Neural crest cell (in vitro differentiated cells): ENCODE results near the gene RECQL5. TPM values are rescaled to one million over a fixed set of nuclear protein-coding genes. Genes with fewer than 3 reads are reported as not detected.

Experiments
- DNase-seq: peaks from one replicate; pipeline ENCODE4 v3.0.0; 2021; ENCODE audit warnings: low read depth, mixed read lengths, low spot score
- H3K27ac Mint-ChIP-seq: one replicate; pipeline ENCODE4 v1.8.0; 2021; ENCODE audit warnings: mild to moderate bottlenecking, mixed read lengths; ENCODE audit not compliant: unreplicated experiment
- H3K27me3 Mint-ChIP-seq: 2 replicates; pipeline ENCODE4 v1.8.0; 2021; ENCODE audit warnings: low read depth, mild to moderate bottlenecking, mixed read lengths
- H3K36me3 Mint-ChIP-seq: 2 replicates; pipeline ENCODE4 v1.8.0; 2021; ENCODE audit warnings: low read depth, mild to moderate bottlenecking, mixed read lengths
- H3K4me1 Mint-ChIP-seq: 2 replicates; pipeline ENCODE4 v1.8.0; 2021; ENCODE audit warnings: mixed read lengths
- H3K4me3 Mint-ChIP-seq: one replicate; pipeline ENCODE4 v1.8.0; 2021; ENCODE audit warnings: mild to moderate bottlenecking, mixed read lengths
- H3K9me3 Mint-ChIP-seq: 2 replicates; pipeline ENCODE4 v1.8.0; 2021; ENCODE audit warnings: mixed read lengths
- CTCF ChIP-seq: fragments of 200-600 bp; sonication (generic); conservative IDR thresholded peaks from 2 replicates; pipeline ENCODE4 v1.5.0; 2021; ENCODE audit warnings: antibody characterized with exemption, mild to moderate bottlenecking
- total RNA-seq: library from RNA; stranded (reverse); gene quantifications from 2 replicates; pipeline ENCODE4 v1.2.1, GENCODE V29; 2021

The RECQL5 gene
- total RNA-seq, 1 donor from 2014 or later: 47.3 TPM

DNA sequence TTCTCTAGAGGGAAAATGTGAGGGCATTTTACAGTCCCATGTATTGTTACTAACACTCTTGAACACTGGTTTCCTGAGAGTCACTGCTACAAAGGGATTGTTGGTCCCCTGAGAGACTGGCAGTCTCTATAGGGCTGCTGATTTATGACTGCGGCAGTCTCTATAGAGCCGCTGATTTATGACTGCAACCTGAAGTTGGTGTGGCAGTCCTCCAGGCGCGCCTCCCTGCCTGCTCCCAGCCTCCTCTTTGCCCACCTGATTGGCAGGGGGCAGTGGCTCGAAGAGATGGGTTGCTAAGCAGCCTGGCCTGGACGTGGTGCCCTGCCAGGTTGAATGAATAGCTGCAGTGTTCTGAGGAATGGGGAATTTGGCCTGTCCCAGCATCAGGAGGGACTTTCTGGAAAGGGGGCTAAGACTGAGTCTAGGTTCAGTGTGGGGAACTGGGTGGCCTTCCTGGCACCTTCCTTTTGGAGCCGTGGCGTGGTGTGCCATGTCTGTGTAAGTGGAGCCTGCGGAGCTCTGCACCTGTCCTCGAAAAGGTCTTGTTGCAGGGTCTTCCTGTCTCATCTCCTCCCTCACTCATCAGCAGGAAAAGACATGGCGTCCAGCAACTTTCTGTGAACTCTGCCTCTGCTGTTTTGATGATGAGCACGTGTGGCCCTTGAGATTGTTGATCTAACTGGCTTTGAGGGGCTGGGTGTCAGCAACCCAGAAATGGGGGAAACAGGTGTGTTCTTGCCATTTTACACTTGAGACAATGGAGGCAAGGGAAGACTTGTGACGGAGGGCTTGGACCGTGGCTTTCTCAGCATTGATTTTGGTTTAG is 25.1 kb upstream of the RECQL5 start:
- Mint-ChIP-seq H3K4me1 (peaks cover 58% of the 10 kb centered on the region), H3K27ac (peak overlapping the region; percentile 78), H3K27me3 (no peaks in the 10 kb centered on the region), H3K9me3 (no peaks in the 10 kb centered on the region), H3K36me3 (peaks cover 4% of the 10 kb centered on the region), H3K4me3 (no peak overlapping the region)
- no peak for TF ChIP-seq CTCF
- DNase-seq: no peak

GRCh38 chr17:75691371-75691791 is 24.4 kb upstream of the RECQL5 start:
- Mint-ChIP-seq H3K4me1 (peaks cover 57% of the 10 kb centered on the region), H3K4me3 (no peak overlapping the region), H3K9me3 (no peaks in the 10 kb centered on the region), H3K36me3 (peaks cover 4% of the 10 kb centered on the region), H3K27me3 (no peaks in the 10 kb centered on the region), H3K27ac (peak overlapping the region; percentile 78)
- no peak for TF ChIP-seq CTCF
- DNase-seq: no peak

- Mint-ChIP-seq H3K4me3 (no peak overlapping the region), H3K27me3 (no peaks in the 10 kb centered on the region), H3K4me1 (peaks cover 52% of the 10 kb centered on the region), H3K27ac (peak overlapping the region; percentile 43), H3K9me3 (no peaks in the 10 kb centered on the region), H3K36me3 (no peaks in the 10 kb centered on the region)
- TF ChIP-seq CTCF: no peak
- no peak for DNase-seq
These were observed 22.5 kb upstream of the RECQL5 start for GRCh38 chr17:75689441-75689873.

DNA sequence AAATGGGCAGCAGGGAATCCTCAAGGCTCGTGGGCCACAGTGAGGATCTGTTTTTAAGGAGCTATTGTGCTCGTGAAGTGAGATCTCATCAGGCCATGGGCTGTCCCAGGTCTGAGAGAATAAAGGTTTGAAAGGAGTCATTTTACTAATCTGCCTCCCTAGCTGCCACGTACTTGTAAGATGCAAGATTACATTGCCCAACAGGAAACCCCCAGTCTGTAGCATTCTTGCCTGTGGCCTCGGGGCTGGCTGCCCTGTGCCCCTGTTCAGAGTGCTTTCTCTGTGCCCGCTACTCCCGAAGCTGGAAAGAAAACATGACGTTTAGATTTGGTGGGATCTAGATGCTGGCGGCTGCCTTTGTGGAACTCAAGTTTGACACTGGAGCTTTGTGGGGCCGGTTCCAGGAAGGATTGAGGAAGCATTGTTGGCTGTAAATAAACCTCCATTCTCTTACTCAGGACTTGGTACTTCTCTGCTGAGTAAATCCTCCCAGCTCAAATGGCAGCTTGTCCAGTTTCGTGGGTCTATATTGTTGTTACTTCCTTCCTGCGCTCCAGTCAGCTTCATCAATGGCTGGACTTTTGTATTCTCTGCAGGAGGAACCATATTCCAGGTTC is 21.4 kb upstream of the RECQL5 start:
- TF ChIP-seq CTCF: no peak
- Mint-ChIP-seq H3K4me1 (peaks cover 45% of the 10 kb centered on the region), H3K36me3 (no peaks in the 10 kb centered on the region), H3K27me3 (no peaks in the 10 kb centered on the region), H3K27ac (peak overlapping the region; percentile 83), H3K4me3 (peak overlapping the region; percentile 43), H3K9me3 (no peaks in the 10 kb centered on the region)
- DNase-seq: no peak

DNA sequence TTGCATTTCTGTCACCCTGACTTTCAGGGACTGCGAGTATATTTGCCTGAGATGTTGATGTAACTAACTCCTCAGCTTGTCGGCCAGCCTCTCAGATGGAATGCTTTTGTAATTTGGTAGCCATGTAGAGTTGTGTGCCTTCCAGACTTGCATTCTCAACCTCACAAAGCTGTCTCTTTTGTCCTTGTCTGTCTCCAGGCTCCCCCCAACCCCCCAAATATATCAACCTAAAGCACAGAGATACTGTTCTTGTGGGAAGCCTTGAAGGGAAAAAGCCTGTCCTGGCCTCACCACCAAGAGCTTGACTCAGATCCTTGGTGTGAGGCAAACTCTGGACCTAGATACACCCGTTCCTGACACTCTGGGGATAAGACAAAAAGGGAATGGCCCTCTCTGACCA is 18.5 kb upstream of the RECQL5 start:
- Mint-ChIP-seq H3K9me3 (no peaks in the 10 kb centered on the region), H3K36me3 (no peaks in the 10 kb centered on the region), H3K27ac (peak overlapping the region; percentile 29), H3K4me1 (peaks cover 32% of the 10 kb centered on the region), H3K4me3 (no peak overlapping the region), H3K27me3 (no peaks in the 10 kb centered on the region)
- DNase-seq: no peak
- no peak for TF ChIP-seq CTCF
